GM21360 (cell line): Measurements from ENCODE around the gene VCX2.
"Not testable (repeated sequence)": the region's sequence is repeated elsewhere in the genome, so short reads cannot be mapped to it uniquely, and the experiment has no call there.

Experiments used
- ATAC-seq: cut with Tn5 transposase; IDR thresholded peaks from one replicate; pipeline ENCODE4 v1.9.1; 2021; ENCODE audit warnings: mild to moderate bottlenecking, moderate library complexity; ENCODE audit not compliant: unreplicated experiment

VCX2 gene

GRCh38 chrX:8125566-8125965 lies 45.5 kb downstream of the VCX2 start:
- no peak for ATAC-seq

DNA sequence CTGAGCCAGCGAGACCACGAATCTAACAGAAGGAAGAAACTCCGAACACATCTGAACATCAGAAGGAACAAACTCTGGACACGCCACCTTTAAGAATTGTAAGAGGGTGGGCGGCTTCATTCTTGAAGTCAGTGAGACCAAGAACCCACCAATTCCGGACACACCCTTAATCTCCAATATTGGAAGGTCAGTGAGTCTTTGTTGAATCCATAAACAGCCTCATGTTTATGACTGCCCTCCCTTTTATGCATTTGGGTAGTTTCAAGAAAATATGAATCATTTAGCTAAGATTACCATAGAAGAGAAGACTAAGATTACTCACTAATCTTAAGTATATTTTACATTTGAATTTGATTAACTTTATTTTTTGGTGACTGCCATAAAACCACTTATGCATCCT lies 48.5 kb downstream of the VCX2 start:
- ATAC-seq = no peak

GRCh38 chrX:8121391-8121790 lies 49.7 kb downstream of the VCX2 start:
- ATAC-seq = not testable (repeated sequence)
